ENCODE results near the gene AGXT.

- TF ChIP-seq CTCF (IDR thresholded peaks at IDR 0.05) (no peak), EP300 (IDR thresholded peaks at IDR 0.05) (no peak), POLR2AphosphoS5 (IDR thresholded peaks at IDR 0.05) (no peak), POLR2A (IDR thresholded peaks at IDR 0.05) (no peak)
Measured at GRCh38 chr2:240822280-240822847, 46.3 kb upstream of the AGXT start.
